HG02943 (cell line): ENCODE measurements around the gene MIPOL1.

ENCODE experiments used
- ATAC-seq: cut with Tn5 transposase; IDR thresholded peaks from one replicate; pipeline ENCODE4 v1.9.1; 2021; ENCODE audit warnings: mild to moderate bottlenecking, low read depth, moderate library complexity; ENCODE audit not compliant: unreplicated experiment

The MIPOL1 gene

GRCh38 chr14:37579274-37579673, 381.5 kb downstream of the MIPOL1 start:
- no peak for ATAC-seq

GRCh38 chr14:37580146-37580545, 382.4 kb downstream of the MIPOL1 start:
- no peak for ATAC-seq

GRCh38 chr14:37583358-37584210, 385.8 kb downstream of the MIPOL1 start:
- no peak for ATAC-seq

GRCh38 chr14:37584211-37585100, 386.7 kb downstream of the MIPOL1 start:
- ATAC-seq: no peak

GRCh38 chr14:37585101-37585511, 387.4 kb downstream of the MIPOL1 start:
- ATAC-seq: no peak

- no peak for ATAC-seq
These were observed 388.4 kb downstream of the MIPOL1 start for GRCh38 chr14:37585971-37586796.

GRCh38 chr14:37586797-37587130, 389.0 kb downstream of the MIPOL1 start:
- ATAC-seq: no peak

GRCh38 chr14:37587131-37587803, 389.5 kb downstream of the MIPOL1 start:
- no peak for ATAC-seq

- ATAC-seq: no peak
These were observed 390.3 kb downstream of the MIPOL1 start for GRCh38 chr14:37587881-37588666.

- no peak for ATAC-seq
These were observed 390.9 kb downstream of the MIPOL1 start for GRCh38 chr14:37588667-37588955.

GRCh38 chr14:37588956-37589714, 391.4 kb downstream of the MIPOL1 start:
- no peak for ATAC-seq

GRCh38 chr14:37589715-37590427, 392.1 kb downstream of the MIPOL1 start:
- no peak for ATAC-seq

- ATAC-seq: no peak
These were observed 392.8 kb downstream of the MIPOL1 start for GRCh38 chr14:37590428-37591139.

GRCh38 chr14:37591311-37591940, 393.7 kb downstream of the MIPOL1 start:
- ATAC-seq: no peak

GRCh38 chr14:37591941-37592481, 394.3 kb downstream of the MIPOL1 start:
- no peak for ATAC-seq

- no peak for ATAC-seq
These were observed 395.0 kb downstream of the MIPOL1 start for GRCh38 chr14:37592482-37593408.
